Fibroblast of lung (primary cell): Measurements from ENCODE around the gene MARCHF6.

Experiments used
- EZH2 ChIP-seq: IDR thresholded peaks from 2 replicates; pipeline ENCODE4 v1.5.1; 2012; ENCODE audit warnings: low read length, control low read depth, mild to moderate bottlenecking; ENCODE audit errors: missing control alignments
- TF ChIP-seq, protein P1 (sequence below), 2 donors: IDR thresholded peaks in 1 of 2; conservative IDR thresholded peaks in 1 of 2; 1 replicate in 1 of 2; 2 replicates in 1 of 2; pipeline ENCODE4 v1.5.1; 2011 to 2012; ENCODE audit warnings: low read length in 2 of 2, control low read depth in 1 of 2, inconsistent platforms in 1 of 2, low read depth in 1 of 2, mild to moderate bottlenecking in 1 of 2

DNA sequence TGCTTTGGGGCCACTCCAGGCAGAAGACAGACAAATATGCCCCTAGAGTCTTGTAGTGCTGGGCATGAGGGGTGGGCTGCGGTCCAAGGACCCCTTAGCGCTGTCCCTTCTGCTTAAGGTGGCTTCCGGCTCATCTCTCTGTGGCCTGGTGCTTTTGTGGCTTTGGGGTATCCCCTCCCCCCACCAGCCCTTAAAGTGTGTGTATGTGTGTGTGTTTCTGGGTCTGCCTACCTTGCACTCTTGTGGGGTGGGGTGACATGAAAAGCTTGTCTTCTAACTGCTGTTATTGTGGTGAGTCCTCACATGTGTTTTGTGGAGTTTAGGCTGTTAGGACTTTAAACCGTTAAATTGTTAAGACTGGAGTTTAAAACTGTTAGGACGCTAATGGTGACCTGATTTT is 23.6 kb downstream of the MARCHF6 start:
- no peak for TF ChIP-seq EZH2
- TF ChIP-seq, protein P1, sequence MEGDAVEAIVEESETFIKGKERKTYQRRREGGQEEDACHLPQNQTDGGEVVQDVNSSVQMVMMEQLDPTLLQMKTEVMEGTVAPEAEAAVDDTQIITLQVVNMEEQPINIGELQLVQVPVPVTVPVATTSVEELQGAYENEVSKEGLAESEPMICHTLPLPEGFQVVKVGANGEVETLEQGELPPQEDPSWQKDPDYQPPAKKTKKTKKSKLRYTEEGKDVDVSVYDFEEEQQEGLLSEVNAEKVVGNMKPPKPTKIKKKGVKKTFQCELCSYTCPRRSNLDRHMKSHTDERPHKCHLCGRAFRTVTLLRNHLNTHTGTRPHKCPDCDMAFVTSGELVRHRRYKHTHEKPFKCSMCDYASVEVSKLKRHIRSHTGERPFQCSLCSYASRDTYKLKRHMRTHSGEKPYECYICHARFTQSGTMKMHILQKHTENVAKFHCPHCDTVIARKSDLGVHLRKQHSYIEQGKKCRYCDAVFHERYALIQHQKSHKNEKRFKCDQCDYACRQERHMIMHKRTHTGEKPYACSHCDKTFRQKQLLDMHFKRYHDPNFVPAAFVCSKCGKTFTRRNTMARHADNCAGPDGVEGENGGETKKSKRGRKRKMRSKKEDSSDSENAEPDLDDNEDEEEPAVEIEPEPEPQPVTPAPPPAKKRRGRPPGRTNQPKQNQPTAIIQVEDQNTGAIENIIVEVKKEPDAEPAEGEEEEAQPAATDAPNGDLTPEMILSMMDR (conservative IDR thresholded peaks at IDR 0.05 in 1 of 2, IDR thresholded peaks at IDR 0.05 in 1 of 2; ENCODE audit: low read depth in 1 of 2, low read length in 2 of 2) = no peak
